ENCODE measurements around the gene BUB1.
"Not testable (repeated sequence)": the region's sequence is repeated elsewhere in the genome, so short reads cannot be mapped to it uniquely, and the experiment has no call there.

Gene BUB1

DNA sequence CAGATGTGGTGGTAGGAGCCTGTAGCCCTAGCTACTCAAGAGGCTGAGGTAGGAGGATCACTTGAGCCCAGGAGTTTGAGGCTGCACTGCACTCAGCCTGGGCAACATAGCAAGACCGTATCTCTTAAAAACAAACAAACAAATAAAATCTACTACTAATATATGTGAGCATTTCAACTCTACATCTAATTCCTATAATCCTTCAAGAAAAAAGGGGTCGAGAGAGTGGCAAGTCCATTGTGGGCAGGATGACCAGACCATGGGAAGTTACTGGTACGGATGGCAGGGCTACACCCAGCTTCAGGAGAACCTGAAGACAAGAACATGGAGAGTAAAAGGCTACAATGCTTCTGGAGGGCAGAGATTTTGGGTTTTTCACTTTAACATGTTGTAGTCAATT is 24.0 kb downstream of the BUB1 start:
- DNase-seq = no peak

DNA sequence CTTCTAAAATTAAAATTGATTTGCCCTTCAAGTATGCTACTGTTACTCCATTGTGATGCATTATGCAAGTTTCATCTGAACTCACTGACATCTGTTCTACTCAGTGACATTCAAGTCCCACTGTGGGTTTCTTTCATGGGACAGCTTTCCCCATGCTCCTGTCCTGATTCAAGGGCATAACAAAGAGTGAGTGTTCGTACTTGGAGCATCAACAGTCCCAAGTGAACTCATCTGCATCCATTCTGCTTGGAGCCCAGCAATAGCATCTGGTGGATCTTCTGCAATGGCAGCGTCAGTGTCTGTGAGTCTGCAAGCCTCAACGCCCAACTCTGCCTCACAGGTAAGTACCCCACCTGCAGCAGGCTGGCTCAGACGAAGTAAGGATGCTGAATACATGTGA is 27.5 kb downstream of the BUB1 start:
- DNase-seq = no peak

DNA sequence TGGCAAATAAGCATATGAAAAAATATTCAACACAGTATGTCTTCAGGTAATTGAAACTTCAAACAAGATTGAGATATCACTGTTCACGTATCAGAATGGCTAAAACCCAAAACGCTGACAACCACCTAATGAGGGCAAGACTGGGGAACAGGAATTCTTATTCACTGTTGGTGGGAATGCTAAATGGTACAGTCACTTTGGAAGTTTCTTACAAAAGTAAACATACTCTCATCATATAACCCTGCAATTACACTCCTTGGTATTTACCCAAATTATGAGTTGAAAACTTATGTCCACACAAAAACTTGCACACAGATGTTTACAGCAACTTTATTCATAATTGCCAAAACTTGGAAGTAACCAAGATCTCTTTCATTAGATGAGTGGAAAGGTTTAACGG is 30.1 kb downstream of the BUB1 start:
- DNase-seq = no peak

DNA sequence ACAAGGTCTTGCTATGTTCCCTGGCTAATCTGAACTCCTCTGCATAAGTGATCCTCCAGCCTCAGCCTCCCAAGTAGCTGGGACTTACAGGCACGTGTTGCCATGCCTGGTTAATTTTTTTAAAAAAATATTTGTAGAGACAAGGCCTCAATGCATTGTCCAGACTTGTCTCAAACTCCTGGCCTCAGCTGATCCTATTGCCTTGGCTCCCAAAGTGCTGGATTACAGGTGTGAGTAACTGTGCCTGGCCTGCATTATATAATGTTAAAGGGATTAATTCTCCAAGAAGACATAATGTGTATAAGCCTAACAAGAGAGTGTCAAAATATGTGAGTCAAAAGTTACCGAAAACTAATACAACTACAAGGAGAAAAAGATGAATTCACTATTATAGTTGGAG is 32.2 kb downstream of the BUB1 start:
- no peak for DNase-seq

DNA sequence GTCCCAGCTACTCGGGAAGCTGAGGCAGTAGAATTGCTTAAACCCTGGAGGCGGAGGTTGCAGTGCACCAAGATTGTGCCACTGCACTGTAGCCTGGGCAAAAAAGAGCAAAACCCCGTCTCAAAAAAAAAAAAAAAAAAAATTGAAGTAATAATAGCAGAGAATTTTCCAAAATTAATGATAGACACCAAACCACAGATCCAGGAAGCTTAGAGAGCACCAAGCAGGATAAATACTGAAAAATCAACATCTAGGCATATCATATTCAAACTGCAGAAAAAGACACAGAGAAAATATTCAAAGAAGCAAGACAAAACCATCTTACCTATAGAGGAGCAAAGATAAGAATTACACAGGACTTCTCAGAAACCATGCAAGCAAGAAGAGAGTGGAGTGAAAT is 33.5 kb downstream of the BUB1 start:
- no peak for DNase-seq

DNA sequence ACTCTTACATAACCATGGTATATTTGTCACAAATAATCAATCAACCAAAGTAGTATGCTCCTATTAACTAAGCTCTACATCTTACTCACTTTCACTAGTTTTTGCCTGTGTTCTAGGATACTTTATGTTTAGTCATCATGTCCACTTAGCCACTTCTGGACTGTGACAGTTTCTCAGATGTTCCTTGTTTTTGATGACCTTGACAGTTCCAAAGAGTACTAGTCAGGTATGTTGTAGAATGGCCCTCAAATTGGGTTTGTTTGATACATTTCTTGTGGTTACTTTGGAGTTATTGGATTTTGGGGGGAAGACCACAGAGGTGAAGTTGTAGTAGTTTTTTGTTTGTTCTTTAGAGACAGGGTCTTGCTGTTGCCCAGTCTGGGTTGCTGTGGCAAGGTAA is 35.5 kb downstream of the BUB1 start:
- no peak for DNase-seq

DNA sequence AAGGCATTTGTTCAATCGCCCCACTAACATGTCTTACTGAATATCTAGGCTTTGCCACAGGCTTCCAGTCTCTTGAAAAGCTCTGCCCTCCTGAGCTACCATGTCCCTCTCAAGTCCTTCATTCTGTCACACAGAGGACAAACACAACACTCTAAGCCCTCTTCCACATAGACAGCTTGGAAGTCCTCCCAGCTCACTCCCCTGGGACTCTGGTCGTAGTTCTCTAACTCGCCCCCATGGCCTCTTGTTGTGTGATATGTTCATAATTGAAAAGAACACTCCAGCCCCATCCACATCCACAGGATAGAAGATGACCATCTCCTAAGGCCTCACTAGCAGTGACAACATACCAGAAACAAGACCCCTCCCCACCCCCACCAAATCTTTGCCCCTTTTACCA is 37.9 kb downstream of the BUB1 start:
- no peak for DNase-seq

DNA sequence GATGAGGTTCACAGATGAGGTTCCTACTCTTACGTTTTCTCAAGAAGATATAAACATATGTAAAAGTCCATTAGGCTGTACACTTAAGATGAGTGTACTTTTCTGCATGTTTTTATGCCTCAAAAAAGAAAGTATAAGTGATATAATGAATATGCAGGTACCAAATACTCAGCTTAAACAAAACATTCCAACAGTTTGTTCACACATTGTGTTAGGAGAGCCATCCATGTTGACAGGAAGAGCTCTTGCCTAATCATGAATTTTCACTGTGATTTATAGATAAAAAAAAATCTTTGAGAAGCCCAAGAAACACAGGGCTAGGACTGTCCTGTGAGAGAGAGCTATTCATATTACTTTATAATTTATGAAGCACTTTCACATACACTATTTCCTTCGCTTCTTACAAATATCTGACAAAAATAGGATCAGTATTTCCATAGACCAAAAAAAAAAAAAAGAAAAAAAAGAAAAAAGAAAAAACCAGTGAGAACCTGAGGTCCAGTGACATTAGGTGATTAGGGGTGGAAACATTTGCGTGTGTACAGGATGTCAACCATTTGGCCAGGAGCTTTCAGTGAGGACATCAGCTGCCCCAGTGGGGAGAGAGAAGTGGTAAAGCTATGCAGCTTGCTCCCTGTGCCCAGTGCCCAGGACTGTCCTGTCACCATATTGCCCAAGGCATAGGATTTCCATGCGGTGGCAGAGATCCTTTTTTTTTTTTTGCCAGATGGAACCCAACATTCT is 38.7 kb downstream of the BUB1 start:
- no peak for DNase-seq

DNA sequence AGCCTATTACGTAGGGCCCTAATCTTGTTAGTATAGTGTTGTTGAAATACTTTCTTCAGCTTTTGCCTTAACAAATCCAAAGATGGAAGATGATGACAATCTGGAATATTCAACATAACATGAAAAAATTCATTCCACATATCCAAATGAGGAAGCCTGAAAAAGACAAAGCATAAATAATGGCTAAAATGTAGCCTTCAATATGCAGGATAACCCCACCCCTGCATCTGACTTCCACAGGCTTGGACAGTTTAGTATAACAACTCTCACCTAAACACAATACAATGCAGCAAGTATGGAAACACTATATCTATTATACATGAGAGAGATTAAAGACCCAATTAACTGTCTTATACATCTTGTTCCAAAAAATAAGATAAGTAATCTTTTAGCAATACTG is 39.9 kb downstream of the BUB1 start:
- no peak for DNase-seq

DNA sequence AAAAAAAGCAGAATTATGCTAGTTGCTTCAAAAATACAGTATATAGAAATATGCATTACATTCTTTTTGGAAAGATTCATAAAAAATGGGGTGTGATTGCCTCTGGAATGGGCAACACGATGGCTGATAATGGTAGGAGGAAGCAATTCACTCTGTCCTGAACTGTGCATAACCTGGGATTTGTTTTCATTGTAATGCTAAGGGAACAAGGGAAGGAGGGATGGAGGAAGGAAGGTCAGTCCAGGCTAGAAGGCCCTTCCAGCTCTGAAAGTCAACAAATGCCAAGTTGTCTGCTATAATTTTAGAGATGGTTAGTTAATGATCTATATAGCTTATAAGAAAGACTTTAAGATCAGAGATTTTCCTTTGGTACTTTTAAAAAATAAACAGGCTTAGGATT is 40.8 kb downstream of the BUB1 start:
- no peak for DNase-seq

DNA sequence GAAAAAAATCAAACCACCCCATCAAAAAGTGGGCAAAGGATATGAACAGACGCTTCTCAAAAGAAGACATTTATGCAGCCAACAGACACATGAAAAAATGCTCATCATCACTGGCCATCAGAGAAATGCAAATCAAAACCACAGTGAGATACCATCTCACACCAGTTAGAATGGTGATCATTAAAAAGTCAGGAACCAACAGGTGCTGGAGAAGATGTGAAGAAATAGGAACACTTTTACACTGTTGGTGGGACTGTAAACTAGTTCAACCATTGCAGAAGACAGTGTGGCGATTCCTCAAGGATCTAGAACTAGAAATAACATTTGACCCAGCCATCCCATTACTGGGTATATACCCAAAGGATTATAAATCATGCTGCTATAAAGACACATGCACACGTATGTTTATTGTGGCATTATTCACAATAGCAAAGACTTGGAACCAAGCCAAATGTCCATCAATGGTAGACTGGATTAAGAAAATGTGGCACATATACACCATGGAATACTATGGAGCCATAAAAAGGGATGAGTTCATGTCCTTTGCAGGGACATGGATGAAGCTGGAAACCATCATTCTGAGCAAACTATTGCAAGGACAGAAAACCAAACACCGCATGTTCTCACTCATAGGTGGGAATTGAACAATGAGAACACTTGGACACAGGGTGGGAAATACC is 41.8 kb downstream of the BUB1 start:
- DNase-seq = not testable (repeated sequence)

DNA sequence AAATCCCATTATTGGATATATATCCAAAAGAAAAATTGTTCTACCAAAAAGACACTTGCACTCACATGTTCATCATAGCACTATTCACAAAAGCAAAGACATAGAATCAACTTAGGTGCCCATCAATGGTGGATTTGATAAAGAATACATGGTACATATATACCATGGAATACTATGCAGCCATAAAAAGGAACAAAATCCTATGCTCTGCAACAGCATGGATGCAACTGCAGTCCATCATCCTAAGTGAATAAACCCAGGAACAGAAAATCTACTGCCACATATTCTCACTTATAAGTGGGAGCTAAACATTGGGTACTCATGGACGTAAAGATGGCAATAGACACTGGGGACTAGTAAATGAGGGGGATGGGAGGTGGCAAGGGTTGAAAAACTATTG is 50.5 kb downstream of the BUB1 start:
- not testable (repeated sequence) for DNase-seq

DNA sequence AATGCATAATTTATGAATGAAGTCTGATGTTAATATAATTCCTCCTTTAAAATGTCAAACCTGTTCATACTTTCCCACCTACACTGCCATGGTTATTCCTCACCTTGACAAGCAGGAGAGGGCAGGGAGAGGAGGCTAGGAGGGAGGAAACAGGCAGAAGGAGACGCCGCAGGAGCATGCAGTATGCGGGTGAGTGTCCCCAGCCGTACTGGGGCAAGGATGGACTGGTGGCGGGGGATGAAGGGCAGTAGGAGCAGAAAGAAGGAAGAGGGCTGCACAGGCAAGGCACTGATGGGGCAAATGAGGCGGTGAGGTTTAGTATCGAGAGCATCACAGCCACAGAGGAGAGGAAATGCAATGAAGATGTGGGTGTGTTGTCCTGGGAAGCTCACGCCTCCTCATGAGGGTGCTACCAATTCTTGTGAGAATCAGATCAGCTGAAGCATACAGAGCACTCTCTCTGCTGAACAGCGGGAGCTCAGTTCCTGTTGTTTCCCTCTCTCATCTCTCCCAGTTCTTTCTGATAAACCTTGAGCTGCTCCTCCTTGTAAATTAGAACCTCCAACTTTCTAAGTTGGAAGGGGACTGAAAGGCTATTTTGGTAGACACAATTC is 58.4 kb downstream of the BUB1 start:
- DNase-seq = not testable (repeated sequence)

DNA sequence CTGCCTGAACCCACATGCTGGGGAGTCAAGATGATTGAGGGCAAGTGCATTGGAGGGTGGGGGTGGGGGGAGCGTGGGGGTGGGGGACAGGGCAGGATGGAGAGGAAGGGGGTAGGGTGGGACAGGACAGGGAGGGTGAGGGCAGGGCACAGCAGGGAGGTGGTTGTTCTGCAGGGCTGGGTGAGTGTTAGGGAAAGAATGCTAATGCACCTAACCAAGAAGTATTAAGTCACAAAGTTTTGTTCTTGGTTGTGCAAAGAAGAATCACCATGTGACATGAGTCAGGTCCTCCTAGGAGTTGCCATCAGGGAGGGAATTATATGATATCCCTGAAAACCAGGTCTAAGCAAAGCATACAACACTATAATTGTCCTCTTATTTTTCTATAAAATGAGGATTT is 63.9 kb downstream of the BUB1 start:
- DNase-seq = not testable (repeated sequence)

DNA sequence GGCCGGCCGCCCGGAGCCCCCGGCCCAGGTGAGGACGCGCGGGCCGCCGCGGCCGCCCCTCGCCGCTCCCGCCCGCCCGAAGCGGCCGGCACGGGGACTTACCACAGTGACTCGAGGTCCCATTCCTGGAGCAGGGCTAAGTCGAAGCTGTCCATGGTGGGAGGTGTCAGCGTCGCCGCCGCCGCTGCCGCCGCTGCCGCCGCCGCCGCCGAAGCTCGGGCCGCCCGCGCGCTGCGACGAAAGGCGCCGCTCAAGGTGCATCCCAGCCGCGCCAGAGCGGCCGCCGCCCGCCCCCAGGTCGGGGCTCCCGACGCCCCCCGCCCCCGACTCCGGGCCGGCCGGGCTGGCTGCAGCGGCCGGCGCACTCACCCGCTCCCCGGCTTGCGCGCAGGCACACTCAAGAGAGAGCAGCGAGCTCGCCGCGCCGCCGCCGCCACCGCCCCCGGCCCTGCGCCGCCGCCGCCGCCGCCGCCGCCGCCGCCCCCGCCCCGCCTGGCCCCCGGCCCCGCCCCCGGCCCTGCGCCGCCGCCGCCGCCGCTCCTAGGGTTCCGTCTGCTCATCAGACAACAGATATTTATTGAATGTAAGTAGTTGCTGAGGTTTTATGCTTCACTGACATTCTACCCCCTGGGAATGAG is 67.1 kb downstream of the BUB1 start:
- DNase-seq = not testable (repeated sequence)

DNA sequence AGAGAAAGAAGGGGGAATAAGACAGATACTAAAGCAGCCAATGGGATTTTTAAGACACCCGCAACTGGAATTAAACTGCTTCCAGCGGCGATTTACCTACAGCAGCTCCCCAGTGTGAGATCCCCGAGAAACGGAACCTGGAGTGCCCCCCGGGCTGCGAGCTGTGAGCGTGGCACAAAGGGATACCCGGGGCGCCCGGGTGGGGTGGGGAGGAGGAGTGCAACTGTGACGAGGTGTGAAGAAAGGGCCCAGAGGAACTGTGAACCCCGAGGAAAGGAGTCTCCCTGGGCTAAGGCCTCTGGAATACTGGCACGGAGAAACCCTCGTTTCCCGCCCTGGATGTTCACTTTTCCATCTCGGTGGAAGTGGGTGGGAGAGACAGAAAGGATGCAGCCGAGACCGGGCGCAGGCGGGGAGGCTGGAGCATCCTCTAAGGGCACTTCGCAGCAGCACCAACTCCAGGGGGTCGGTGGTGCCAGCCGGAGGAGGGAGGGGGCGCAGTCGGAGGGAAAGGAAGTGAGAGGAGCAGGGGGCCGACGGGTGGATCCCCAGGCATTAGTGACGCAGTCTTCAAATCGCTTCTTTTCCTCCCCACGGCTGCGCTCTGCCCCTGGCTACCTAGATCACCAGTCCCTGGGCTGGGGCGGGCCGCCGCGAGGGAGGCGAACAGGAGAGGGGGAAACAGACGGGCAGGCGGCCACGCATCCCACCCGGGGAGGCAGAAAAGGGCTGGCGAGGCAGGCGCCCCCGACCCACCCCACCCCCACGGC is 67.8 kb downstream of the BUB1 start:
- not testable (repeated sequence) for DNase-seq

DNA sequence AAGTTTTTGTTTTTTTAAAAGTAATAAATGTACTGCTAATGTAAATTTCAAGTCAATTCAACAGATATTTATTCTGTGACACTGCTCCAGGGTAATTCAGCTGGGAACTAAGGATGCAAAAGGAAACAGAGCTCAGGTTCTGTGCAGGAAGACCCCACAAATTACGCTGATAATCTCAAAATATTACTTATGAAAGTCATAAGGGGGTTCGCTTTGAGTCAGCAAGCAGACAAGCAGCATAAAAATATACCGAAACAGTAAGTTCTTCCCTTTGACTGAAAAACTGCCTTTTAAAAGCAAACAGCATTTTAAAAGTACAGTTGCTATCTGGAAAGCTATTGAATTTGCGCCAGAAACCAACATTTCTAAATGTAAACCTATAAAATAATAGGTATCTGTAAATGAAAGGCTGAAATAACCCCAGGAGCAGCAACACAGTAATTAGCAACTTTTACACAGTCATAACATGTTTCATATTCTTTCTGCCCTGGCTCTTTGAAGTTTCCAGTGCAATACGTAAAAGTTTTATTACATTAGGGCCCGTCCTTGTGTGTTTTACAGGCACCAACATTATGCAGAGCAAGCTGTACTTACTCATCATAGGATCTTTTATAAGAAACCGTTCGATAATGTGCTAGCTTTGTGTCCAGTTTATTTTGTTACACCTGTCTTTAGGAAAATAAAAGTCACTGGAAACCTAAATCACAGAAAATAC is 68.9 kb downstream of the BUB1 start:
- not testable (repeated sequence) for DNase-seq

DNA sequence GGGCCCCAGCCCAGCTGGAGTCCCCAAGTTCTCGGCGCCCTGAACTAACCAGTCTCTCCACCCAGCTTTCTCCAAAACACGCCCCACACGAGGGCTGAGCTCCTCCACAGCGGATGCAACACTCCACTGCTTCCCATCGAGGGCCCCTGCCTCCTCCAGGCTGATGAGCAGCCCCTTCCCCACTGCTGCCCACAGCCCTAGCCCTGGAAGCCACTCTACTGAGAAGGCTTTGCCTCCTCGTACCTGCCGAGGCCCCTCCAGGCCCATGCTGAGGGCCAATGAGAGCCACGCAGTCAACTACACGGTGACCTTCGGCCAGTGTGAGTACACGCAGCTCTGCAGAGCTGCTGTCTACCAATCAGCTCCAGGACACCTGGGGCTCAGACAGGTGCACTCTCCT is 72.8 kb downstream of the BUB1 start:
- DNase-seq = not testable (repeated sequence)

DNA sequence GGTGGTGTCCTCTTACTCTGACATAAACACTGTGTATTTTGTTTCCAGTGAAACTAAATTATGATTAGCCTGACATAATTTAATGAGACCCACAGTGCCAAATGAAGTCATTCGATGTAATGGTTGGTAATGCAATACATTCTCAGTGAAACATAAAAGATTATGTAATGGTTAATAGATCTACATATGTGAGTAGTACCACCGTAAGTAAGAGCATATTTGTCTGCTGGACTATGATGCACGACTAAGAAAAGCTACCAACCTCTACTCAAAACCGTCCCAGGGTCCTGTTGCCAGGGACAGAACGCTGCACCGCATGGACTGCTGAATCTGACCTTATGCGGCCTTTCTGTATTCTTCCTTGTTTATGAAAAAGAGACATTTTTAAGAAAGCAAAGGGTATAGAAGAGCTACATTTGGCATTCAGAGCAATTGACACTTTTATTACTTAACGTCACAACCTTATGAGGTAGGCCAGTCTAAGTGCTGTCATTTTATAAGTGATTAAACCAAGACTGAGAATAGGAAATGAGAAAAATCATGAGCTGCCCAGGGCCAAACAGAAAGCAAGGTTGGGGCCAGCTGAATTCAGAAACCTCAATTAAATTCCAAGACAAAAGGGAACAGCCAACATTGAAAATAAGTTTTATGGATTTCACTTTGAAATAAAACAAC is 73.8 kb downstream of the BUB1 start:
- DNase-seq = not testable (repeated sequence)

DNA sequence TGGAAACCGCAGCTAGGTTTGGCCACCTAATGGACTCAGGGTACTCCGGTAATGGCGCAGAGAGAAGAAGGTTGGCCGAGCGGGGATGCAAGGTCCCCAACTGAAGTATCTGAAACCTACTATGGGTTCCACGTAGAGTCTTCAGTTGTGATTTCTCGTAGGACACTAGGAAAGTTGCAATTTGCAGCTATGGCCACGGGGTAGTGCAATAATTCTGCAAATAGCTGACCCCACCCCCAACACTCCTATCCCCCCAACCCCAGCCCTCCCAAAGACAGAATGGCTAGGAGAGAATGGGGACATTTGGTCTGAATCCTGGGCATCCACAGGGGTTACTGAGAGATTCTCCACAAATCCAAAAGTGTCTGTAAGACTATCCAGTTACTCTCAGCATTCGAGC is 75.7 kb downstream of the BUB1 start:
- not testable (repeated sequence) for DNase-seq

DNA sequence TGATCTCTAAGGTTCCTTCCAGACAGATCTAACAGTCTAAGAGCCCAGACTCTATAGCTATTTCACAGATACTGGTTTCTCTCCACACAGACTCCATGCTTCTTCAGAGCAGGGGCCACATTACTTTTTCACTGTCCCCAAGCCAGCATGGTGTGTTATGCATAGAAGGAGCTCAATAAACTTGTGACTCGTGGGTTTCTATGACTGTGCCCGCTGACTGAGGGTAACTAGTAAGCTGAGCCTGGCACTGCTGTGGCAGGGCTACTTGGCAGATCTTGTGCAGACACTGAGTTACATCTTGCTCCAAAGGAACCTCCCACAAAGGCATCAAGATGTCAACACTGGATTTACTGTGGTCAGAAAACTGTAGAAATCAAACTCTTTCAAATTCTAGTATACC is 85.9 kb downstream of the BUB1 start:
- DNase-seq = not testable (repeated sequence)

All from EL (cell line).